Measurements from ENCODE around the gene SLC44A1.

Gene SLC44A1

DNA sequence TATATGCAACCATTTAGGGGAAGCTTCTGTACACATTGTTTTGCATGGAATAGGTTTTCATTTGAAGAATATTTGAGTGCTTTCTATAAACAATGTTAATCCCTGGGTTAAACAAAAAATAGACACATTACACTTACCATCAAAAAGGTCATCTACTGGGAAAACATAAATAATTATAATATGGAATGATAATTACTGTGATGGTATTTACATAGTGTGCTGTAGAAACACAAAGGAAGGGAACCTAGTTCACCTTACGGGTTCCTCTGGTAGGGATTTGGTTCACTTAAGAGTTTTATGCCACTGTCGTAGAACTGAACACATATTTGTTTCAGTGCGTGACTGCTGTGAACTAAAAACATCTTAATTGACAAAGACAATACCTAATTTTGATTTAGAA is 44.9 kb downstream of the SLC44A1 start:
- Histone ChIP-seq H3K9me3 (ENCODE audit: control extremely low read depth in 1 of 5, control insufficient read depth in 4 of 5, insufficient read depth in 2 of 5, low read depth in 1 of 5, low read length in 4 of 5) (no peaks in the 10 kb centered on the region), H3K27ac (ENCODE audit: insufficient read depth in 1 of 2, low read depth in 1 of 2, low read length in 2 of 2, poor library complexity in 1 of 2, severe bottlenecking in 2 of 2) (no peak overlapping the region), H3K4me3 (ENCODE audit: control insufficient read depth in 1 of 7, extremely low read depth in 1 of 7, insufficient read depth in 4 of 7, low read depth in 2 of 7, low read length in 6 of 7) (no peak overlapping the region), H3K4me1 (ENCODE audit: control extremely low read depth in 1 of 4, control insufficient read depth in 4 of 4, insufficient read depth in 4 of 4, low read length in 3 of 4) (no peaks in the 10 kb centered on the region), H3K36me3 (ENCODE audit: control insufficient read depth in 4 of 4, insufficient read depth in 4 of 4, low read length in 3 of 4) (no peaks in the 10 kb centered on the region), H3K27me3 (replicated peaks in 2 of 5; ENCODE audit: control insufficient read depth in 4 of 5, insufficient read depth in 5 of 5, low read length in 4 of 5) (no peaks in the 10 kb centered on the region)
- 100% methylated on average over 1 of the region's 3 CpGs for WGBS (ENCODE audit: insufficient coverage)
- ChIA-PET POLR2A (no interaction called here), CTCF (no interaction called here)
- DNase-seq = no peak

DNA sequence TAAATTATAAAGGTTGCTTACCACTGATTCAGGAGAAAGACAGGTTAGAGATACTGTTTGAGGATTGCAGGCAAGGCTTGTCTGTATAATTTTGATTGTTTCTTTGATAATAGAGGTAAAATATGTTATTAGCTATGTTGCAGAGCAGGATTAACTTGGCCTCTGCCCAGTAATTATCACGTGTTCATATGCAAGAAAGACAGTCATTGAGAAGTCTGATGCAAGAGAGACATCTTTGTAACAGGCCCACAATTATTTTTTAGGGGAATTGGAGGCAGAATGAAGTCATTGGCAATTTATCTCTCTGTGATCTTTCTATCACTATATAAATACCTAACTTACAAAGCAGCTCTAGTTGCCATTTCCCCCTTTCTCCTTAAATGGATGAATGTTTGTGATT is 46.0 kb downstream of the SLC44A1 start:
- POLR2A ChIA-PET = no interaction called here
- Histone ChIP-seq H3K4me3 (ENCODE audit: control insufficient read depth in 1 of 7, extremely low read depth in 1 of 7, insufficient read depth in 4 of 7, low read depth in 2 of 7, low read length in 6 of 7) (no peak overlapping the region), H3K27ac (ENCODE audit: insufficient read depth in 1 of 2, low read depth in 1 of 2, low read length in 2 of 2, poor library complexity in 1 of 2, severe bottlenecking in 2 of 2) (no peak overlapping the region), H3K27me3 (replicated peaks in 2 of 5; ENCODE audit: control insufficient read depth in 4 of 5, insufficient read depth in 5 of 5, low read length in 4 of 5) (no peaks in the 10 kb centered on the region), H3K4me1 (ENCODE audit: control extremely low read depth in 1 of 4, control insufficient read depth in 4 of 4, insufficient read depth in 4 of 4, low read length in 3 of 4) (no peaks in the 10 kb centered on the region), H3K9me3 (ENCODE audit: control extremely low read depth in 1 of 5, control insufficient read depth in 4 of 5, insufficient read depth in 2 of 5, low read depth in 1 of 5, low read length in 4 of 5) (no peaks in the 10 kb centered on the region), H3K36me3 (ENCODE audit: control insufficient read depth in 4 of 4, insufficient read depth in 4 of 4, low read length in 3 of 4) (no peaks in the 10 kb centered on the region)
- no peak for DNase-seq
- CTCF ChIA-PET = no interaction called here
- WGBS (ENCODE audit: insufficient coverage) = no CpG with 5 or more reads among the region's 1 CpG

DNA sequence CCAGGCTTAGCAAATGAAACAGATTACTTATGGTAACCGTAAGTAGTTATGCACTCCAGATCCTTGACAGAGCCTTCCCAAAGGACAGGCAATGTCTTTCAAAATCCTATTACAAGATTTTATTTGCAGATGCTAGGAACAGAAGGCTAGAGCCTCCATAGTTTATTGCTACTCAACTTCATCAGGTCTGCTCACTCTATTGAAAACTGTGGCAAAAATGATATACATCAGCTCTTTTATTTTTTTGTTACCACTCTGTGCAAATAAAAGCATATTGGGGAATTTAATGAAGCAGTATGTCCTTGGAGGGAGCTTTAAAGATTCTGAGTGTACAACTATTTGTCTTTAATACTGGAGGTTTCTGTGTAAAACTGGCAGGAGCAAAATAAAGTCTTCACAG is 46.5 kb downstream of the SLC44A1 start:
- Histone ChIP-seq H3K4me3 (ENCODE audit: control insufficient read depth in 1 of 7, extremely low read depth in 1 of 7, insufficient read depth in 4 of 7, low read depth in 2 of 7, low read length in 6 of 7) (no peak overlapping the region), H3K4me1 (ENCODE audit: control extremely low read depth in 1 of 4, control insufficient read depth in 4 of 4, insufficient read depth in 4 of 4, low read length in 3 of 4) (no peaks in the 10 kb centered on the region), H3K27ac (ENCODE audit: insufficient read depth in 1 of 2, low read depth in 1 of 2, low read length in 2 of 2, poor library complexity in 1 of 2, severe bottlenecking in 2 of 2) (no peak overlapping the region), H3K27me3 (replicated peaks in 2 of 5; ENCODE audit: control insufficient read depth in 4 of 5, insufficient read depth in 5 of 5, low read length in 4 of 5) (no peaks in the 10 kb centered on the region), H3K9me3 (ENCODE audit: control extremely low read depth in 1 of 5, control insufficient read depth in 4 of 5, insufficient read depth in 2 of 5, low read depth in 1 of 5, low read length in 4 of 5) (no peaks in the 10 kb centered on the region), H3K36me3 (ENCODE audit: control insufficient read depth in 4 of 4, insufficient read depth in 4 of 4, low read length in 3 of 4) (no peaks in the 10 kb centered on the region)
- POLR2A ChIA-PET = no interaction called here
- 100% methylated on average over 1 of the region's 1 CpG for WGBS (ENCODE audit: insufficient coverage)
- CTCF ChIA-PET = no interaction called here
- DNase-seq = no peak

DNA sequence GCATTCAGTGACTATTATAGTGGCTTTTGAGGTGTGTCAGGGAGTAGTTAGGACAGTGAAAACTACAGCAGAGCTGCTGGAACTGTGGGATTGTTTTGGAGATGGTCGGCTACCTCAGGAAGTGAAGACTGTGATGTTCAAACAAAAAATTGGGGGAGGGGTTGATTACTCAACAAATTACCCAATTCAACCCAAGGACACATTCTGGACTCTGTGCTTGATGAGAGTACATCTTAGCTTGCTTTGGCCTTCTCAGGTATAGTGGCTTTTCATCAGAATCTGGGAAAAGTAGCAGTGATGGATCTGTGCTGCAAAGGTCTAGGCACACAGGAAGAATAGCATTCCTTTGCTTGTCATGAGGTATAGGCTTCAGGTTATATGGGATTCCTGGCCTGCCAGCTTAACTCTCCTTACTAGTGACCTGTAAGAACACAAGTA is 47.0 kb downstream of the SLC44A1 start:
- H3K27me3 ChIP-seq (replicated peaks in 2 of 5; ENCODE audit: control insufficient read depth in 4 of 5, insufficient read depth in 5 of 5, low read length in 4 of 5) = no peaks in the 10 kb centered on the region
- H3K9me3 ChIP-seq (ENCODE audit: control extremely low read depth in 1 of 5, control insufficient read depth in 4 of 5, insufficient read depth in 2 of 5, low read depth in 1 of 5, low read length in 4 of 5) = no peaks in the 10 kb centered on the region
- DNase-seq = no peak
- ChIA-PET POLR2A (no interaction called here), CTCF (interaction anchor here (1.4 kb wide), 1 partner anchor 16 kb away, joined by 3 read pairs; no protein-coding TSS in a partner anchor)
- H3K36me3 ChIP-seq (ENCODE audit: control insufficient read depth in 4 of 4, insufficient read depth in 4 of 4, low read length in 3 of 4) = no peaks in the 10 kb centered on the region
- no CpG with 5 or more reads among the region's 1 CpG for WGBS (ENCODE audit: insufficient coverage)
- no peak overlapping the region for H3K27ac ChIP-seq (ENCODE audit: insufficient read depth in 1 of 2, low read depth in 1 of 2, low read length in 2 of 2, poor library complexity in 1 of 2, severe bottlenecking in 2 of 2)
- H3K4me1 ChIP-seq (ENCODE audit: control extremely low read depth in 1 of 4, control insufficient read depth in 4 of 4, insufficient read depth in 4 of 4, low read length in 3 of 4) = peaks cover 0 to 2% (median 0%) of the 10 kb centered on the region in 4 experiments
- no peak overlapping the region for H3K4me3 ChIP-seq (ENCODE audit: control insufficient read depth in 1 of 7, extremely low read depth in 1 of 7, insufficient read depth in 4 of 7, low read depth in 2 of 7, low read length in 6 of 7)

DNA sequence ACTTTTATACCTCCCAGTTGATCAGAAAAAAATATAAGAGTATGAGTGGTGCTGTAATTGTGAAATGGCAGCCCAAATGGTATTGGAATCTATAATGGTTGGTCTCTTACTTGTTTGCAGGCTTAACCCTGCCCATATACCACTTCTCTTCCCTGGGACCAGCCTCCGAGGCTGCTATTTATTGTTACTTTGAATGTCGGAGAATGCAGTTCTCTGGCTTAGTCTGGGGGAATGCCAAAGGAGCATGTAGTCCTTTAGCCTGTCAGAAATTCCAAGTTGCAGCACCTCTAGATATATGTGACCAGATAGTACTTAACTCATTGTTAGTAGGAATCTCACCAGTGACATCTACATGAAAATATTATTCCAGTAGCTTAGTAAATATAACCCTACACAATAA is 47.5 kb downstream of the SLC44A1 start:
- Histone ChIP-seq H3K27ac (ENCODE audit: insufficient read depth in 1 of 2, low read depth in 1 of 2, low read length in 2 of 2, poor library complexity in 1 of 2, severe bottlenecking in 2 of 2) (no peak overlapping the region), H3K4me1 (ENCODE audit: control extremely low read depth in 1 of 4, control insufficient read depth in 4 of 4, insufficient read depth in 4 of 4, low read length in 3 of 4) (peaks cover 0 to 6% (median 1%) of the 10 kb centered on the region in 4 experiments), H3K36me3 (ENCODE audit: control insufficient read depth in 4 of 4, insufficient read depth in 4 of 4, low read length in 3 of 4) (no peaks in the 10 kb centered on the region), H3K4me3 (ENCODE audit: control insufficient read depth in 1 of 7, extremely low read depth in 1 of 7, insufficient read depth in 4 of 7, low read depth in 2 of 7, low read length in 6 of 7) (no peak overlapping the region), H3K9me3 (ENCODE audit: control extremely low read depth in 1 of 5, control insufficient read depth in 4 of 5, insufficient read depth in 2 of 5, low read depth in 1 of 5, low read length in 4 of 5) (no peaks in the 10 kb centered on the region), H3K27me3 (replicated peaks in 2 of 5; ENCODE audit: control insufficient read depth in 4 of 5, insufficient read depth in 5 of 5, low read length in 4 of 5) (no peaks in the 10 kb centered on the region)
- ChIA-PET CTCF (interaction anchor here (1.4 kb wide), 1 partner anchor 15 kb away, joined by 3 read pairs; no protein-coding TSS in a partner anchor), POLR2A (no interaction called here)
- no peak for DNase-seq
- WGBS (ENCODE audit: insufficient coverage) = no CpG with 5 or more reads among the region's 2 CpGs

DNA sequence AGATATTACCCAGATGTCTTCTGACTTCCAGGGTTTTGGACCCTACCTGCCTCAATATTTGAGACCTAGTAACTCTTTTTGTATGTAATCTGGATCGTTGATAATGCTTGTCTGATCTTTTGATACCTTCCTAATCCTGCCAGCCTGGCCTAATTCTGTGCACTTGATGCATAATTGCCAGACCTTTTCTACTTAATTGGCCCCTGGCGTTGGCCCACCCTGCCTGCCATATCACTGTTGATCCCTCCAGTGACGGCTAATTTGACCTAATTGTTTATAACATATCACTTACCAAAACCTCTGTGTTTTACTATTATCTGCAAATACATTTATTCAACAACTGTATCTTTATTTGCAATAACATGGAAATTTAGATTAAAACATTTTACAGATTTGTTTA is 49.0 kb downstream of the SLC44A1 start:
- CTCF ChIA-PET = no interaction called here
- peaks cover 0 to 9% (median 1%) of the 10 kb centered on the region in 4 experiments for H3K4me1 ChIP-seq (ENCODE audit: control extremely low read depth in 1 of 4, control insufficient read depth in 4 of 4, insufficient read depth in 4 of 4, low read length in 3 of 4)
- 100% methylated on average over 3 of the region's 3 CpGs for WGBS (ENCODE audit: insufficient coverage)

DNA sequence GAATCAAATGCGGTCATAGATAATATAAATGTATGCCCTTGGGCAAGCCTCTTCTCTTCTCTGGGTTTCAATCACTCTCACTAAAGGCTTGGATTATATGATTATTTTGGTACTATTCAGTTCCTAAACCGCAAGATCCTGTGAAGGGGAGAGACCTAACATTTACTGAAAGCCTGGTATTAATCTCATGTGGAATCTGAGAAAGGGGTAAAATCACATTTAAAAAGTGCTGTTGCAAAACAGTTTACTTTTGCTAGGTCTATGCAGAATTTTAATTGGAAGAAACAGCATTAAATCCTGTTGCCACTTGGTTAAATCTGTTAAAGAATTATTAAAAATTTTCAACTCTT is 50.7 kb downstream of the SLC44A1 start:
- no peak for DNase-seq
- Histone ChIP-seq H3K27ac (ENCODE audit: insufficient read depth in 1 of 2, low read depth in 1 of 2, low read length in 2 of 2, poor library complexity in 1 of 2, severe bottlenecking in 2 of 2) (no peak overlapping the region), H3K9me3 (ENCODE audit: control extremely low read depth in 1 of 5, control insufficient read depth in 4 of 5, insufficient read depth in 2 of 5, low read depth in 1 of 5, low read length in 4 of 5) (no peaks in the 10 kb centered on the region), H3K36me3 (ENCODE audit: control insufficient read depth in 4 of 4, insufficient read depth in 4 of 4, low read length in 3 of 4) (no peaks in the 10 kb centered on the region), H3K4me3 (ENCODE audit: control insufficient read depth in 1 of 7, extremely low read depth in 1 of 7, insufficient read depth in 4 of 7, low read depth in 2 of 7, low read length in 6 of 7) (no peak overlapping the region), H3K4me1 (ENCODE audit: control extremely low read depth in 1 of 4, control insufficient read depth in 4 of 4, insufficient read depth in 4 of 4, low read length in 3 of 4) (peaks cover 0 to 22% (median 9%) of the 10 kb centered on the region in 4 experiments), H3K27me3 (replicated peaks in 2 of 5; ENCODE audit: control insufficient read depth in 4 of 5, insufficient read depth in 5 of 5, low read length in 4 of 5) (no peaks in the 10 kb centered on the region)
- CTCF ChIA-PET = no interaction called here
- POLR2A ChIA-PET = no interaction called here
- no CpG with 5 or more reads among the region's 2 CpGs for WGBS (ENCODE audit: insufficient coverage)

More for the DNA sequence above, 49.0 kb downstream of the SLC44A1 start:
- no peak for DNase-seq
- H3K4me3 ChIP-seq (ENCODE audit: control insufficient read depth in 1 of 7, extremely low read depth in 1 of 7, insufficient read depth in 4 of 7, low read depth in 2 of 7, low read length in 6 of 7) = no peak overlapping the region
- H3K9me3 ChIP-seq (ENCODE audit: control extremely low read depth in 1 of 5, control insufficient read depth in 4 of 5, insufficient read depth in 2 of 5, low read depth in 1 of 5, low read length in 4 of 5) = no peaks in the 10 kb centered on the region
- POLR2A ChIA-PET = interaction anchor here (0.6 to 0.7 kb wide), 2 partner anchors 47 to 109 kb away, joined by 3 to 7 read pairs; no protein-coding TSS in a partner anchor
- no peaks in the 10 kb centered on the region for H3K27me3 ChIP-seq (replicated peaks in 2 of 5; ENCODE audit: control insufficient read depth in 4 of 5, insufficient read depth in 5 of 5, low read length in 4 of 5)
- H3K36me3 ChIP-seq (ENCODE audit: control insufficient read depth in 4 of 4, insufficient read depth in 4 of 4, low read length in 3 of 4) = no peaks in the 10 kb centered on the region
- H3K27ac ChIP-seq (ENCODE audit: insufficient read depth in 1 of 2, low read depth in 1 of 2, low read length in 2 of 2, poor library complexity in 1 of 2, severe bottlenecking in 2 of 2) = no peak overlapping the region

All from common myeloid progenitor, CD34-positive (primary cell).